CD4-positive, alpha-beta T cell (primary cell): ENCODE measurements around the gene MYL6. TPM values are rescaled to one million over a fixed set of nuclear protein-coding genes. Genes with fewer than 3 reads are reported as not detected.
A peak's percentile ranks its signal among the peaks of the same experiment; 100 is the strongest.
"Not testable (repeated sequence)": the region's sequence is repeated elsewhere in the genome, so short reads cannot be mapped to it uniquely, and the experiment has no call there.

Experiments used
- ATAC-seq: fragments of 200-7000 bp; cut with Tn5 transposase; one replicate; pipeline ENCODE4 v1.10.0; 2022; ENCODE audit warnings: mild to moderate bottlenecking; ENCODE audit not compliant: poor library complexity
- CTCF ChIA-PET: fragments of 350-600 bp; sonication (Branson Sonifier 250); formaldehyde crosslinking; loops from one replicate; lab custom pipeline; 2021; ENCODE audit warnings: antibody characterized with exemption, inconsistent platforms; lab: Charles Lee
- POLR2A ChIA-PET: fragments of 350-600 bp; sonication (Branson Sonifier 250); formaldehyde crosslinking; loops from one replicate; lab custom pipeline; 2021; ENCODE audit warnings: antibody characterized with exemption, inconsistent platforms; lab: Charles Lee
- DNase-seq, 14 experiments: peaks; one replicate each; pipeline ENCODE4 v3.0.0-alpha.2; 2013 to 2020; ENCODE audit warnings: mixed read lengths in 2 of 14
- H3K27ac ChIP-seq, 2 donors: one replicate each; pipeline versions ENCODE4 v1.5.1 to v1.7.0; 2013; ENCODE audit warnings: low read length in 2 of 2, low read depth in 1 of 2, mild to moderate bottlenecking in 1 of 2
- H3K27me3 ChIP-seq, 2 experiments: 1 replicate in 1 of 2; 2 replicates in 1 of 2; pipeline versions ENCODE4 v1.6.1 to v1.7.0; 2013; ENCODE audit warnings: low read length in 2 of 2, control low read depth in 1 of 2, mild to moderate bottlenecking in 1 of 2, moderate library complexity in 1 of 2; ENCODE audit not compliant: insufficient read depth in 2 of 2, control insufficient read depth in 1 of 2
- H3K36me3 ChIP-seq: one replicate; pipeline ENCODE4 v1.6.1; 2013; ENCODE audit warnings: low read length, control low read depth; ENCODE audit not compliant: insufficient read depth
- H3K4me1 ChIP-seq: one replicate; pipeline ENCODE4 v1.6.1; 2013; ENCODE audit warnings: low read length, control low read depth; ENCODE audit not compliant: insufficient read depth
- H3K4me3 ChIP-seq: one replicate; pipeline ENCODE4 v1.5.1; 2013; ENCODE audit warnings: mild to moderate bottlenecking, low read length, moderate library complexity
- H3K9me3 ChIP-seq, 2 experiments: 1 replicate in 1 of 2; 2 replicates in 1 of 2; pipeline versions ENCODE4 v1.6.1 to v1.7.0; 2013; ENCODE audit warnings: low read length in 2 of 2, mild to moderate bottlenecking in 2 of 2, control low read depth in 1 of 2, moderate library complexity in 1 of 2; ENCODE audit not compliant: control insufficient read depth in 1 of 2, insufficient read depth in 1 of 2
- H3K27ac Mint-ChIP-seq: one replicate; pipeline ENCODE4 v1.8.0; 2020; ENCODE audit warnings: mixed read lengths
- H3K27me3 Mint-ChIP-seq: one replicate; pipeline ENCODE4 v1.8.0; 2021; ENCODE audit warnings: mixed read lengths
- H3K36me3 Mint-ChIP-seq: one replicate; pipeline ENCODE4 v1.8.0; 2021; ENCODE audit warnings: low read depth, mixed read lengths
- H3K4me1 Mint-ChIP-seq: one replicate; pipeline ENCODE4 v1.8.0; 2021; ENCODE audit warnings: low read depth, mixed read lengths
- H3K4me3 Mint-ChIP-seq: one replicate; pipeline ENCODE4 v1.8.0; 2020; ENCODE audit warnings: mild to moderate bottlenecking, mixed read lengths
- H3K9me3 Mint-ChIP-seq: one replicate; pipeline ENCODE4 v1.8.0; 2020; ENCODE audit warnings: mixed read lengths
- CTCF ChIP-seq: fragments of 200-600 bp; IDR thresholded peaks from one replicate; pipeline ENCODE4 v1.8.0; 2022; ENCODE audit warnings: antibody characterized with exemption, mild to moderate bottlenecking
- intact Hi-C, 2 experiments: fragments of 100-400 bp; cut with DNase I in 1 of 2; cut with micrococcal nuclease in 1 of 2; formaldehyde crosslinking; loops; one replicate each; pipeline versions ENCODE4 v1.15.1 to v1.9.0; 2023 to 2025; cut with DNase I, micrococcal nuclease
- total RNA-seq, 174 experiments: library from RNA in 2 of 174; stranded (reverse) in 2 of 174; gene quantifications; one replicate each; pipeline ENCODE4 v1.2.3 and lab custom pipeline; 2021 to 2026

The MYL6 gene
- total RNA-seq, 2 experiments from 2014 or later: 670 to 673 TPM

- POLR2A ChIA-PET: interaction anchor here (0.7 to 6.1 kb wide), 9 partner anchors 8 to 386 kb away, joined by 3 to 233 read pairs (median 22); partner anchors contain the start of genes ESYT1, PA2G4 and RAB5B
- peak overlapping the region; percentile 73 for H3K4me3 ChIP-seq
Measured at GRCh38 chr12:56115329-56115728, 42.8 kb upstream of the MYL6 start.

GRCh38 chr12:56116267-56117081, 41.7 kb upstream of the MYL6 start, which contains the start of gene RPL41:
Gene RPL41, plus strand, starts transcription at chr12:56116633.
- TF ChIP-seq CTCF: no peak
- H3K9me3 ChIP-seq: no peaks in the 10 kb centered on the region
- Mint-ChIP-seq H3K4me1 (peaks cover 28% of the 10 kb centered on the region), H3K9me3 (no peaks in the 10 kb centered on the region), H3K27me3 (no peaks in the 10 kb centered on the region), H3K27ac (peak within 1 kb of the TSS; percentile 94), H3K4me3 (peak within 1 kb of the TSS; percentile 97), H3K36me3 (peaks cover 63% of the 10 kb centered on the region)
- peak within 1 kb of the TSS; percentile 75 to 90 for H3K27ac ChIP-seq
- ChIA-PET CTCF (interaction anchor here (0.8 to 5.0 kb wide), 7 partner anchors 10 to 105 kb away, joined by 3 to 76 read pairs (median 16); partner anchors contain the start of genes ESYT1, RNF41 and SMARCC2), POLR2A (interaction anchor here (0.6 to 6.1 kb wide), 37 partner anchors 8 to 1794 kb away, joined by 3 to 233 read pairs (median 6); partner anchors contain the start of genes CD63, CNPY2, COQ10A and DGKA)
- peaks cover 35% of the 10 kb centered on the region for H3K4me1 ChIP-seq
- peaks cover 35% of the 10 kb centered on the region for H3K36me3 ChIP-seq
- peak within 1 kb of the TSS; percentile 73 for H3K4me3 ChIP-seq
- intact Hi-C loops: loop anchor here (1.0 to 10.0 kb wide), 5 partner anchors 12 to 478 kb away; partner anchors contain the start of genes PA2G4 (in 2 of the 2), PYM1 (in 2 of the 2), MYL6B (in 1 of the 2) and RPS26 (in 1 of the 2)
- no peaks in the 10 kb centered on the region for H3K27me3 ChIP-seq
- peak; percentile 50 for ATAC-seq
- DNase-seq: peak; percentile 90 to 97 (median 94)

More at GRCh38 chr12:56115329-56115728, 42.8 kb upstream of the MYL6 start:
- Mint-ChIP-seq H3K4me3 (peak overlapping the region; percentile 97), H3K27ac (peak overlapping the region; percentile 94), H3K27me3 (no peaks in the 10 kb centered on the region), H3K4me1 (peaks cover 28% of the 10 kb centered on the region), H3K36me3 (peaks cover 69% of the 10 kb centered on the region), H3K9me3 (no peaks in the 10 kb centered on the region)
- intact Hi-C loops: loop anchor here (5.0 to 10.0 kb wide), 3 partner anchors 37 to 479 kb away; partner anchors contain the start of genes PYM1 (in 2 of the 2) and MYL6B (in 1 of the 2)
- no peak for TF ChIP-seq CTCF
- peaks cover 35% of the 10 kb centered on the region for H3K4me1 ChIP-seq
- no peak for DNase-seq
- H3K27ac ChIP-seq: peak overlapping the region; percentile 75 to 90
- CTCF ChIA-PET: interaction anchor here (0.9 to 3.5 kb wide), 3 partner anchors 11 to 68 kb away, joined by 3 to 19 read pairs (median 4); no protein-coding TSS in a partner anchor
- H3K9me3 ChIP-seq: no peaks in the 10 kb centered on the region
- H3K36me3 ChIP-seq: peaks cover 36% of the 10 kb centered on the region
- H3K27me3 ChIP-seq: no peaks in the 10 kb centered on the region
- ATAC-seq: no peak

GRCh38 chr12:56117082-56117706, 41.0 kb upstream of the MYL6 start:
- H3K27me3 ChIP-seq, ATAC-seq, H3K27me3 Mint-ChIP-seq, H3K9me3 ChIP-seq, H3K9me3 Mint-ChIP-seq: not testable (repeated sequence)
- H3K27ac Mint-ChIP-seq: peak overlapping the region; percentile 94
- Histone ChIP-seq H3K4me3 (peak overlapping the region; percentile 73), H3K27ac (peak overlapping the region; percentile 75 to 90), H3K36me3 (peaks cover 35% of the 10 kb centered on the region), H3K4me1 (peaks cover 35% of the 10 kb centered on the region)
- ChIA-PET POLR2A (interaction anchor here (0.6 to 6.1 kb wide), 36 partner anchors 8 to 1135 kb away, joined by 3 to 233 read pairs (median 8); partner anchors contain the start of genes ANKRD52, CD63, CNPY2 and COQ10A), CTCF (interaction anchor here (0.8 to 5.0 kb wide), 13 partner anchors 9 to 379 kb away, joined by 3 to 76 read pairs (median 7); partner anchors contain the start of genes CNPY2, ESYT1, PA2G4 and RNF41)
- intact Hi-C loops: loop anchor here (2.0 to 10.0 kb wide), 4 partner anchors 35 to 478 kb away; partner anchors contain the start of genes PYM1 (in 2 of the 2), MYL6B (in 1 of the 2) and RPS26 (in 1 of the 2)
- DNase-seq: peak in 2 of 14 experiments; percentile 32 to 42
- peak overlapping the region; percentile 97 for H3K4me3 Mint-ChIP-seq
- peaks cover 58% of the 10 kb centered on the region for H3K36me3 Mint-ChIP-seq
- peaks cover 28% of the 10 kb centered on the region for H3K4me1 Mint-ChIP-seq
